HG03196 (cell line): ENCODE results near the gene ATP5F1D.

Experiments
- ATAC-seq: cut with Tn5 transposase; IDR thresholded peaks from one replicate; pipeline ENCODE4 v1.9.1; 2021; ENCODE audit not compliant: unreplicated experiment

ATP5F1D gene

GRCh38 chr19:1256646-1257474 is 15.3 kb downstream of the ATP5F1D start:
- ATAC-seq, result no peak

- no peak for ATAC-seq
Observed at GRCh38 chr19:1257475-1258162, 16.1 kb downstream of the ATP5F1D start.

GRCh38 chr19:1258163-1258492 is 16.6 kb downstream of the ATP5F1D start:
- ATAC-seq, result no peak

- no peak for ATAC-seq
Observed at GRCh38 chr19:1258707-1259205, 17.2 kb downstream of the ATP5F1D start.

- peak; percentile 24 for ATAC-seq
Observed at GRCh38 chr19:1259206-1259875, 17.8 kb downstream of the ATP5F1D start.

- peak; percentile 10 for ATAC-seq
Observed at GRCh38 chr19:1259876-1260748, 18.6 kb downstream of the ATP5F1D start.

- ATAC-seq, result peak; percentile 41
Observed at GRCh38 chr19:1260749-1261537, 19.4 kb downstream of the ATP5F1D start.

- no peak for ATAC-seq
Observed at GRCh38 chr19:1261538-1261797, 19.9 kb downstream of the ATP5F1D start.

- no peak for ATAC-seq
Observed at GRCh38 chr19:1261798-1262622, 20.5 kb downstream of the ATP5F1D start.

GRCh38 chr19:1262623-1263123 is 21.1 kb downstream of the ATP5F1D start:
- no peak for ATAC-seq

- ATAC-seq, result no peak
Observed at GRCh38 chr19:1263188-1263587, 21.6 kb downstream of the ATP5F1D start.

- ATAC-seq, result no peak
Observed at GRCh38 chr19:1264801-1265614, 23.5 kb downstream of the ATP5F1D start.

GRCh38 chr19:1265615-1266128 is 24.1 kb downstream of the ATP5F1D start:
- ATAC-seq, result no peak

- ATAC-seq, result peak; percentile 32
Observed at GRCh38 chr19:1266129-1266915, 24.8 kb downstream of the ATP5F1D start.

- peak; percentile 19 for ATAC-seq
Observed at GRCh38 chr19:1266916-1267476, 25.4 kb downstream of the ATP5F1D start.

GRCh38 chr19:1267477-1268225 is 26.1 kb downstream of the ATP5F1D start:
- no peak for ATAC-seq
